Lung (tissue), 12 donors: ENCODE data around the gene NDUFAF8. TPM values are rescaled to one million over a fixed set of nuclear protein-coding genes. Genes with fewer than 3 reads are reported as not detected.

ENCODE experiments used
- ATAC-seq: fragments of 200-7000 bp; cut with Tn5 transposase; one replicate; pipeline ENCODE4 v1.9.1; 2020; ENCODE audit warnings: moderate number of reproducible peaks; ENCODE audit not compliant: insufficient read depth, low FRiP score
- DNase-seq, 3 donors: peaks; one replicate each; pipeline ENCODE4 v3.0.0-alpha.2; 2013 to 2017
- H3K27ac ChIP-seq, 2 donors: one replicate each; pipeline ENCODE4 v1.5.1; 2013; ENCODE audit warnings: mild to moderate bottlenecking in 2 of 2, moderate library complexity in 2 of 2, control low read depth in 1 of 2, inconsistent platforms in 1 of 2, low read depth in 1 of 2, low read length in 1 of 2
- H3K27me3 ChIP-seq, 3 donors: one replicate each; pipeline ENCODE4 v1.5.1; 2013; ENCODE audit warnings: low read length in 2 of 3; ENCODE audit not compliant: control insufficient read depth in 3 of 3, insufficient read depth in 3 of 3
- H3K36me3 ChIP-seq, 4 donors: one replicate each; pipeline ENCODE4 v1.5.1; 2013; ENCODE audit warnings: low read length in 4 of 4, mild to moderate bottlenecking in 1 of 4, moderate library complexity in 1 of 4; ENCODE audit not compliant: control insufficient read depth in 4 of 4, insufficient read depth in 4 of 4
- H3K4me1 ChIP-seq, 5 donors: one replicate each; pipeline ENCODE4 v1.5.1; 2013; ENCODE audit warnings: low read length in 5 of 5, mild to moderate bottlenecking in 2 of 5, moderate library complexity in 1 of 5; ENCODE audit not compliant: control insufficient read depth in 5 of 5, insufficient read depth in 5 of 5
- H3K4me3 ChIP-seq: one replicate; pipeline ENCODE4 v1.5.1; 2013; ENCODE audit warnings: mild to moderate bottlenecking, control low read depth, moderate library complexity
- H3K9ac ChIP-seq, 2 donors: one replicate each; pipeline ENCODE4 v1.5.1; 2013; ENCODE audit warnings: low read length in 2 of 2, control low read depth in 1 of 2; ENCODE audit not compliant: insufficient read depth in 1 of 2
- H3K9me3 ChIP-seq, 4 donors: one replicate each; pipeline ENCODE4 v1.5.1; 2013; ENCODE audit warnings: low read length in 3 of 4, mild to moderate bottlenecking in 1 of 4, moderate library complexity in 1 of 4; ENCODE audit not compliant: control insufficient read depth in 4 of 4, insufficient read depth in 3 of 4
- CTCF ChIP-seq: IDR thresholded peaks from 2 replicates; pipeline ENCODE4 v1.5.1; 2012; ENCODE audit warnings: mild to moderate bottlenecking; ENCODE audit errors: control extremely low read depth, extremely low read depth
- WGBS, 2 donors: extraction: QIAGEN DNeasy Blood & Tissue Kit; methylation state at CpG; one replicate each; pipeline ENCODE4 v1.1.7; 2013; 5-methylcytosine and 5-hydroxymethylcytosine counted together
- polyA plus RNA-seq, 2 donors: library from polyadenylated mRNA; stranded (reverse); fragments of 200-250 nt; gene quantifications; one replicate each; pipeline ENCODE4 v1.2.1, GENCODE V29; 2013
- total RNA-seq, 2 donors: library from RNA; depleted of rRNA in 1 of 2; stranded (reverse); fragments of >200 nt in 1 of 2; gene quantifications; one replicate each; pipeline ENCODE4 v1.2.1, GENCODE V29; 2014 to 2021
- donor health status: control.
- donor health status: control.
- donor health status: Bipolar disorder and iron deficiency.
- donor health status: healthy.
- donor health status: DM: yes; HTN: yes; CAD: no.

Gene NDUFAF8
- total and polyA plus RNA-seq, 4 donors = 12.7 to 51.1 (median 29.9) TPM

- no peak for TF ChIP-seq CTCF
- DNase-seq (no peak), ATAC-seq (no peak)
- H3K4me3 ChIP-seq = no peak overlapping the region
- no peaks in the 10 kb centered on the region for H3K9me3 ChIP-seq
- no peak overlapping the region for H3K9ac ChIP-seq
- no peaks in the 10 kb centered on the region for H3K27me3 ChIP-seq
- H3K27ac ChIP-seq = no peak overlapping the region
- 94% methylated on average over 40 of the region's 40 CpGs for WGBS, 2 donors
- peaks cover 0 to 75% (median 9%) of the 10 kb centered on the region in 4 donors for H3K36me3 ChIP-seq
- H3K4me1 ChIP-seq = no peaks in the 10 kb centered on the region
Measured at GRCh38 chr17:81263371-81264181, 24.5 kb downstream of the NDUFAF8 start.

GRCh38 chr17:81264640-81265039, 25.5 kb downstream of the NDUFAF8 start:
- Histone ChIP-seq H3K9ac (no peak overlapping the region), H3K9me3 (no peaks in the 10 kb centered on the region), H3K4me3 (no peak overlapping the region), H3K4me1 (no peaks in the 10 kb centered on the region), H3K27ac (no peak overlapping the region), H3K36me3 (peaks cover 0 to 70% (median 14%) of the 10 kb centered on the region in 4 donors), H3K27me3 (no peaks in the 10 kb centered on the region)
- ATAC-seq (no peak), DNase-seq (no peak)
- 96 to 98% methylated on average over 12 of the region's 12 CpGs for WGBS, 2 donors
- TF ChIP-seq CTCF = no peak

- Histone ChIP-seq H3K9ac (no peak overlapping the region), H3K36me3 (peaks cover 0 to 67% (median 16%) of the 10 kb centered on the region in 4 donors)
- TF ChIP-seq CTCF = no peak
Measured at GRCh38 chr17:81265576-81265975, 26.5 kb downstream of the NDUFAF8 start.

More at GRCh38 chr17:81265576-81265975, 26.5 kb downstream of the NDUFAF8 start:
- ATAC-seq (no peak), DNase-seq (no peak)
- Histone ChIP-seq H3K27me3 (no peaks in the 10 kb centered on the region), H3K9me3 (no peaks in the 10 kb centered on the region), H3K4me1 (no peaks in the 10 kb centered on the region), H3K4me3 (no peak overlapping the region), H3K27ac (no peak overlapping the region)
- 97% methylated on average over 22 of the region's 22 CpGs for WGBS, 2 donors
